Sigmoid colon (tissue), 7 donors: ENCODE data around the gene REST. TPM values are rescaled to one million over a fixed set of nuclear protein-coding genes. Genes with fewer than 3 reads are reported as not detected.

Experiments
- DNase-seq: peaks from one replicate; pipeline ENCODE4 v3.0.0-alpha.2; 2019
- H3K27ac ChIP-seq, 4 donors: fragments of 200-600 bp; sonication (generic); one replicate each; pipeline ENCODE4 v1.5.1; 2016 to 2019; ENCODE audit warnings: mild to moderate bottlenecking in 1 of 4
- H3K27me3 ChIP-seq, 3 donors: fragments of 200-600 bp; sonication (generic); one replicate each; pipeline ENCODE4 v1.5.1; 2019; ENCODE audit warnings: mild to moderate bottlenecking in 1 of 3
- H3K36me3 ChIP-seq, 4 donors: fragments of 200-600 bp; sonication (generic); one replicate each; pipeline ENCODE4 v1.5.1; 2016 to 2019
- H3K4me1 ChIP-seq, 4 donors: fragments of 200-600 bp; sonication (generic); one replicate each; pipeline ENCODE4 v1.5.1; 2017 to 2019
- H3K4me3 ChIP-seq, 4 donors: fragments of 200-600 bp; sonication (generic); one replicate each; pipeline ENCODE4 v1.5.1; 2017 to 2019; ENCODE audit warnings: mild to moderate bottlenecking in 2 of 4, moderate library complexity in 1 of 4
- H3K9me3 ChIP-seq, 4 donors: fragments of 200-600 bp in 3 of 4; sonication (generic) in 3 of 4; one replicate each; pipeline versions ENCODE4 v1.5.1 to v1.6.1; 2013 to 2019
- EP300 ChIP-seq, 4 donors: sonication (generic); formaldehyde crosslinking; IDR thresholded peaks; one replicate each; pipeline ENCODE4 v1.6.1; 2017; ENCODE audit warnings: antibody characterized with exemption in 4 of 4
- POLR2A ChIP-seq, 2 donors: fragments of 450-650 bp; IDR thresholded peaks; one replicate each; pipeline ENCODE4 v1.6.1; 2016; ENCODE audit warnings: antibody characterized with exemption in 2 of 2, mild to moderate bottlenecking in 2 of 2, moderate library complexity in 2 of 2
- POLR2AphosphoS5 ChIP-seq, 4 donors: sonication (generic); formaldehyde crosslinking; IDR thresholded peaks; one replicate each; pipeline ENCODE4 v1.6.1; 2017; ENCODE audit warnings: antibody characterized with exemption in 4 of 4
- WGBS, 2 donors: extraction: QIAGEN DNeasy Blood & Tissue Kit; methylation state at CpG; one replicate each; pipeline ENCODE4 v1.1.7; 2013; 5-methylcytosine and 5-hydroxymethylcytosine counted together
- intact Hi-C: fragments of 100-400 bp; cut with DNase I; formaldehyde crosslinking; loops from one replicate; pipeline ENCODE4 v1.15.1; 2023
- polyA plus RNA-seq, 3 donors: library from polyadenylated mRNA; stranded (reverse); fragments of 200-250 nt; gene quantifications; one replicate each; pipeline ENCODE4 v1.2.3, GENCODE V29; 2013
- total RNA-seq, 4 donors: library from RNA; depleted of rRNA; stranded (reverse); fragments of >200 nt; gene quantifications; one replicate each; pipeline ENCODE4 v1.1.0, GENCODE V29; 2016
- TF ChIP-seq, protein P1 (sequence below), 4 experiments: fragments of 450-650 bp in 3 of 4; fragments of 200-600 bp in 1 of 4; IDR thresholded peaks; one replicate each; pipeline ENCODE4 v1.5.1; 2016 to 2019; ENCODE audit warnings: antibody characterized with exemption in 4 of 4, mild to moderate bottlenecking in 3 of 4, moderate library complexity in 2 of 4
- donor health status: healthy with polysubstance abuse.
- donor health status: Bipolar disorder and iron deficiency.
- donor health status: healthy.

REST gene
- total and polyA plus RNA-seq, 7 donors = 4.8 to 32.8 (median 23.7) TPM

DNA sequence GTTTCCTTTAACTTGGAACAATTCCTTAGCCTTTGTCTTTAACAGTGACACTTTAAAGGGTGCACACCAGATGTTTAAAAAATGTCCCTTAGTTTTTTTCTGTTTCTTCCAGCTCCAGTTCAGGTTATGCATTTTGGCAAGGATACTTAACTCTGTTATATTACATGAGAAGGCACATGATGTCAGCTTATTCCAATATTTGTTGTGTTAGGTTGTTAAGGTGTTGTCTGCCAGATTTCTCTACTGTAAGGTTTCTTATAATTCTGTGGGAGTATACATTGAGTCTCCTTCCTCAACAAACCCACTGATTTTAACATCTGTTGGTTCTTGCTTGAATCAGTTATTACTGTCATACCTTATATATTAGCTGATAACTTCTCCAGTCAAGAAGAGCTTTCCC lies 33.3 kb downstream of the REST start:
- peaks cover 0 to 27% (median 0%) of the 10 kb centered on the region in 4 donors for H3K36me3 ChIP-seq
- no peaks in the 10 kb centered on the region for H3K27me3 ChIP-seq
- intact Hi-C loops = no loop called here
- DNase-seq = no peak
- no peaks in the 10 kb centered on the region for H3K9me3 ChIP-seq
- no peaks in the 10 kb centered on the region for H3K4me1 ChIP-seq
- H3K27ac ChIP-seq = no peak overlapping the region
- TF ChIP-seq EP300 (IDR thresholded peaks at IDR 0.05) (no peak), POLR2AphosphoS5 (IDR thresholded peaks at IDR 0.05) (no peak), POLR2A (IDR thresholded peaks at IDR 0.05) (no peak)
- TF ChIP-seq, protein P1, sequence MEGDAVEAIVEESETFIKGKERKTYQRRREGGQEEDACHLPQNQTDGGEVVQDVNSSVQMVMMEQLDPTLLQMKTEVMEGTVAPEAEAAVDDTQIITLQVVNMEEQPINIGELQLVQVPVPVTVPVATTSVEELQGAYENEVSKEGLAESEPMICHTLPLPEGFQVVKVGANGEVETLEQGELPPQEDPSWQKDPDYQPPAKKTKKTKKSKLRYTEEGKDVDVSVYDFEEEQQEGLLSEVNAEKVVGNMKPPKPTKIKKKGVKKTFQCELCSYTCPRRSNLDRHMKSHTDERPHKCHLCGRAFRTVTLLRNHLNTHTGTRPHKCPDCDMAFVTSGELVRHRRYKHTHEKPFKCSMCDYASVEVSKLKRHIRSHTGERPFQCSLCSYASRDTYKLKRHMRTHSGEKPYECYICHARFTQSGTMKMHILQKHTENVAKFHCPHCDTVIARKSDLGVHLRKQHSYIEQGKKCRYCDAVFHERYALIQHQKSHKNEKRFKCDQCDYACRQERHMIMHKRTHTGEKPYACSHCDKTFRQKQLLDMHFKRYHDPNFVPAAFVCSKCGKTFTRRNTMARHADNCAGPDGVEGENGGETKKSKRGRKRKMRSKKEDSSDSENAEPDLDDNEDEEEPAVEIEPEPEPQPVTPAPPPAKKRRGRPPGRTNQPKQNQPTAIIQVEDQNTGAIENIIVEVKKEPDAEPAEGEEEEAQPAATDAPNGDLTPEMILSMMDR (IDR thresholded peaks at IDR 0.05) = no peak
- no peak overlapping the region for H3K4me3 ChIP-seq

DNA sequence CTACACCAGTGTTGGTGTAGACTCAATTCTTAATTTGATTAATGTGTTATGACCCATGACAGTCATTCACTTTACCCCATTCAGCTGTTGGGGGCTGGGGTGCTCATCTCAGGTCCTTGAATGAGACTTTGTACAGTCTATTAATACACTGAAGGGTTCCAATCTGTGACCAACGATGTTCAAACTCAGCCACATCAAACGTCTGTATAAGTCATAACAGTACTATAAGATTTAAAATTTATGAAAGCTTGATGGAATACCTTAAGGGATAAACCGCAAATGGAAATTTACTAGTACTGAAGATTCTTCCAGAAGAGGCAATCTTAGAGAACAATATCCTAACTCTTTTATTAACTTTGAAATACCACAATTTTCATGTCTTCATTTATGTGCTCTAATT lies 33.7 kb downstream of the REST start:
- TF ChIP-seq, protein P1 (IDR thresholded peaks at IDR 0.05) = no peak
- TF ChIP-seq EP300 (IDR thresholded peaks at IDR 0.05) (no peak), POLR2AphosphoS5 (IDR thresholded peaks at IDR 0.05) (no peak), POLR2A (IDR thresholded peaks at IDR 0.05) (no peak)
- intact Hi-C loops = no loop called here
- no peaks in the 10 kb centered on the region for H3K27me3 ChIP-seq
- no peak overlapping the region for H3K27ac ChIP-seq
- DNase-seq = no peak
- peaks cover 0 to 27% (median 0%) of the 10 kb centered on the region in 4 donors for H3K36me3 ChIP-seq
- no peaks in the 10 kb centered on the region for H3K9me3 ChIP-seq
- H3K4me1 ChIP-seq = no peaks in the 10 kb centered on the region
- H3K4me3 ChIP-seq = no peak overlapping the region
- 76 to 77% methylated on average over 3 of the region's 3 CpGs for WGBS, 2 donors

DNA sequence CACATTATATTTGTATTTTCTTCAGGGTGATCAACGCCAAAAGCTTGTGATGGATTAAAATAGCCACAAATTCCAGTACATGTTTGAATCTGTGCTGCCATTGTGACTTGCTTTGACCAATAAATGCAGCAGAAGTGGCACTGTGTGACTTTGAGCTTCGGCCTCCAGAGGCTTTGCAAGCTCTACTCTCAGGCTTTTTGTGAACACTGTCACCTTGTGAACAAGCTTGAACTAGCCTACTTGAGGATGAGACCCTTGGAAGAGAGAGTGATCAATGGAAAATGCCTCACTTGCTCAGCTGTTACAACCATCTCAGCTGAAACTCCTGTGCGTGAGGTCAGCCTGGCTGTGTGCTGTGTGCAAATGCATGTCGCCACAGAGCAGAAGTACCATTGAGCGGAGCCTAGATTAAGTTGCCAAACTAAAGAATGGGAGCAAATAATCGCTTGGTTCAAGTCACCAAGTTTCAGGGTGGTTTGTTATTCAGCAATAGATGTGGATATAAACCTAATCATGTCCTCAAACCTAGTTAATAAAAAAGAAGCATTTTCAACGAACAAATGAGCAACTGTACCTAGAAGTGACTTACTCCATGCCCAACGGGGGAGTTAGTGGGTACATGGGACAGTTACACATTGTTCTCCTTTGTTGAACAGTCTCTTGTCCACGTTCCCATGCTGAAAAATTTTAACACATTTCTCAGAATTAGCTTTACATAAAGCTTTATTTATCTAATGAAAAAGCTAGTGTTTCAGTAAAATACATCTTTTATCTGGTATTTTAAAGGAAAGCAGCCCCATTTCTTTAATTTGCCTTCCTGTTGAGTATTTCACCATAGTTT lies 46.2 kb downstream of the REST start:
- Histone ChIP-seq H3K9me3 (no peaks in the 10 kb centered on the region), H3K4me3 (no peak overlapping the region), H3K27ac (no peak overlapping the region), H3K36me3 (no peaks in the 10 kb centered on the region), H3K4me1 (peaks cover 0 to 12% (median 9%) of the 10 kb centered on the region in 4 donors), H3K27me3 (no peaks in the 10 kb centered on the region)
- DNase-seq = no peak
- WGBS, 2 donors = 90 to 92% methylated on average over 9 of the region's 9 CpGs
- no peak for TF ChIP-seq POLR2AphosphoS5 (IDR thresholded peaks at IDR 0.05)
- TF ChIP-seq, protein P1 (IDR thresholded peaks at IDR 0.05) = no peak
- TF ChIP-seq POLR2A (IDR thresholded peaks at IDR 0.05) = no peak
- TF ChIP-seq EP300 (IDR thresholded peaks at IDR 0.05) = no peak
- intact Hi-C loops = no loop called here

DNA sequence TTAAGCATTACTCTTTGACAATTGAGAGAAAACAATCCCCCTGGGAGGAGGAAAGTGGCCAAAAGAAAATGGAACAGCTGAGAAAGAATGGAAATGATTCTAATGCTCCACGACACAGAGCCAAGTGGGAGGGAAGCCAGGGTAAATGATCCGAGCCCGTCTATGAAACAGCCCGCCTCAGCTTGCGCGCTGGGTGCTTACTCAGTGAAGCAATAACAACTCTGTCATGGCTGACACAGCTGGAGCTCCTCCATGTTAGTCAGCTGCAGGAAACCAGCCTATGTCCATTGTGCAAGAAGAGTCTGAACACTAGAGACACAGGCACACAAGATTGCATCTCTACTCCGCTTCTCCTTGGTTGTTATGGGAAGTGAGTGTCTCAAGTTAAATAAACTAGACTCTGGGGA lies 50.4 kb downstream of the REST start:
- Histone ChIP-seq H3K27me3 (no peaks in the 10 kb centered on the region), H3K4me3 (no peak overlapping the region), H3K36me3 (peaks cover 0 to 24% (median 4%) of the 10 kb centered on the region in 4 donors), H3K27ac (peak overlapping the region; percentile 10 to 56 (median 47)), H3K9me3 (no peaks in the 10 kb centered on the region), H3K4me1 (peaks cover 0 to 14% (median 11%) of the 10 kb centered on the region in 4 donors)
- no peak for TF ChIP-seq EP300 (IDR thresholded peaks at IDR 0.05)
- TF ChIP-seq, protein P1 (IDR thresholded peaks at IDR 0.05) = no peak
- TF ChIP-seq POLR2AphosphoS5 (IDR thresholded peaks at IDR 0.05) = peak in 3 of 4 donors; percentile 20 to 74 (median 52)
- 12 to 42% methylated on average over 7 of the region's 7 CpGs for WGBS, 2 donors
- intact Hi-C loops = loop anchor here (1.0 to 5.0 kb wide), 2 partner anchors 19 to 51 kb away; partner anchors contain the start of genes NOA1 and REST
- peak; percentile 96 for DNase-seq
